Cardiac fibroblast (primary cell): ENCODE data around the gene GPR108.
A peak's percentile ranks its signal among the peaks of the same experiment; 100 is the strongest.
"Not testable (repeated sequence)": the region's sequence is repeated elsewhere in the genome, so short reads cannot be mapped to it uniquely, and the experiment has no call there.

Experiments
- DNase-seq, 2 donors: peaks; one replicate each; pipeline versions ENCODE4 v3.0.0 to v3.0.0-alpha.2; 2010; ENCODE audit warnings: low read depth in 2 of 2
- H3K4me3 ChIP-seq, 2 donors: replicated peaks in 1 of 2; 1 replicate in 1 of 2; 2 replicates in 1 of 2; pipeline ENCODE4 v1.5.1; 2011; ENCODE audit warnings: low read depth in 2 of 2, low read length in 2 of 2, mild to moderate bottlenecking in 2 of 2, moderate library complexity in 1 of 2
- TF ChIP-seq, protein P1 (sequence below): IDR thresholded peaks from one replicate; pipeline ENCODE4 v1.5.1; 2011; ENCODE audit warnings: low read depth, mild to moderate bottlenecking, low read length, inconsistent platforms

GPR108 gene

DNA sequence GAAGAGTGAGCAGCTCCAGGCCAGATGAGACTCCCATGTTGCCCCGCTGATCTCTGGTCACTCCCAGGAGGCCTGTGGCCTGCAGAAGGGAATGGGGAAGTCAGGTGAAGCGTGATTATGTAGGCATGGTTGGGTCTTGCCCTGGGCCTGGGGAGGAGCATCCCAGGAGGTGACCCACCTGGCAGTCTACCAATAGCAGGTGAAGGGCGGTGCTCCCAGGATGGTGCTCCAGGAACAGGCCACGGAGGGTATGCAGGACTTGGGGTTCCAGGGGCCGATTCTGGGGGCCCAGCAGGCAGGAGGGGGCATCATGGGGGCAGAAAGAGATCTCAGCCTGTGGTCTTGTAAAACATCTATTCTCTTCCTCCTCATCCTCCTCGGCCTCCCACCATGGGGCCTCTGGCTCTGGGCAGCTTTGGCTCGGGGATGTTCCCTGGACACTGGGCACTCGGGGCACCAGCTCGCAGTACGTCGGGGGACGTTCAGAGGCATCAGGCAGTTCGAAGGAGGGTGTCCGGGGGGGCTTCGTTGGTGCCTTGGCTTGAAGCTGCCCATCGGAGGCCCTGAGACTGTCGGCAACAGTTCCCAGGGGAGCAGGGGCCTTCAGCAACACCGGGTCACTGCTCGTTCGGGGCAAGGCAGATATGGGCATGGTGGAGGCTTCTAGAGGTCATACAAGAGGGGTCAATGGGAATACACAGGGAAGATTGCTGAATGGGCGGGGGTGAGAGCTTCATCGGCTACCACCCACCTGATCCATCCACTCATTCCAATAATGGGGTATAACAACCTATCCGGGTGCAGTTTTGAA, 17.5 kb upstream of the GPR108 start:
- TF ChIP-seq, protein P1, sequence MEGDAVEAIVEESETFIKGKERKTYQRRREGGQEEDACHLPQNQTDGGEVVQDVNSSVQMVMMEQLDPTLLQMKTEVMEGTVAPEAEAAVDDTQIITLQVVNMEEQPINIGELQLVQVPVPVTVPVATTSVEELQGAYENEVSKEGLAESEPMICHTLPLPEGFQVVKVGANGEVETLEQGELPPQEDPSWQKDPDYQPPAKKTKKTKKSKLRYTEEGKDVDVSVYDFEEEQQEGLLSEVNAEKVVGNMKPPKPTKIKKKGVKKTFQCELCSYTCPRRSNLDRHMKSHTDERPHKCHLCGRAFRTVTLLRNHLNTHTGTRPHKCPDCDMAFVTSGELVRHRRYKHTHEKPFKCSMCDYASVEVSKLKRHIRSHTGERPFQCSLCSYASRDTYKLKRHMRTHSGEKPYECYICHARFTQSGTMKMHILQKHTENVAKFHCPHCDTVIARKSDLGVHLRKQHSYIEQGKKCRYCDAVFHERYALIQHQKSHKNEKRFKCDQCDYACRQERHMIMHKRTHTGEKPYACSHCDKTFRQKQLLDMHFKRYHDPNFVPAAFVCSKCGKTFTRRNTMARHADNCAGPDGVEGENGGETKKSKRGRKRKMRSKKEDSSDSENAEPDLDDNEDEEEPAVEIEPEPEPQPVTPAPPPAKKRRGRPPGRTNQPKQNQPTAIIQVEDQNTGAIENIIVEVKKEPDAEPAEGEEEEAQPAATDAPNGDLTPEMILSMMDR: no peak
- H3K4me3 ChIP-seq: no peak overlapping the region
- no peak for DNase-seq

DNA sequence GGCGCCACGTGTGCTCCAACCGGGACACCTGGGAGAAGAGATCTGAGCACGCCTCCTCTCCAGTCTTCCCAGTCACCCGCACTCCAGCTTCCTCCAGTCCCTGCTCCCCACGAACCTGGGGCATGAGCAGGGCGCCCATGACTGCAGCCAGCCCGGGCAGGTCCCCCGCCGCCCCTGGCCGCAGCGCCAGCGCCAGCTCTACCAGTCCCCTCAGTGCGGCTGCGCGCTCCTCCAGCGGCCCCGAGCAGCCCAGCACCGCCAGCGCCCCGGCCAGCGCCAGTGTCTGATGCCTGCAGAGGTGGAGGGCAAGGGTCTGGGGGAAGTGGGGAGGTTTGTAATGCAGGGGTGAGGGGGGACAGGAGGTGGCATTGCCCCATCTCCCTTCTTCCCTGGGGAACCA, 16.8 kb upstream of the GPR108 start:
- DNase-seq: no peak
- H3K4me3 ChIP-seq: no peak overlapping the region
- TF ChIP-seq, protein P1: no peak

DNA sequence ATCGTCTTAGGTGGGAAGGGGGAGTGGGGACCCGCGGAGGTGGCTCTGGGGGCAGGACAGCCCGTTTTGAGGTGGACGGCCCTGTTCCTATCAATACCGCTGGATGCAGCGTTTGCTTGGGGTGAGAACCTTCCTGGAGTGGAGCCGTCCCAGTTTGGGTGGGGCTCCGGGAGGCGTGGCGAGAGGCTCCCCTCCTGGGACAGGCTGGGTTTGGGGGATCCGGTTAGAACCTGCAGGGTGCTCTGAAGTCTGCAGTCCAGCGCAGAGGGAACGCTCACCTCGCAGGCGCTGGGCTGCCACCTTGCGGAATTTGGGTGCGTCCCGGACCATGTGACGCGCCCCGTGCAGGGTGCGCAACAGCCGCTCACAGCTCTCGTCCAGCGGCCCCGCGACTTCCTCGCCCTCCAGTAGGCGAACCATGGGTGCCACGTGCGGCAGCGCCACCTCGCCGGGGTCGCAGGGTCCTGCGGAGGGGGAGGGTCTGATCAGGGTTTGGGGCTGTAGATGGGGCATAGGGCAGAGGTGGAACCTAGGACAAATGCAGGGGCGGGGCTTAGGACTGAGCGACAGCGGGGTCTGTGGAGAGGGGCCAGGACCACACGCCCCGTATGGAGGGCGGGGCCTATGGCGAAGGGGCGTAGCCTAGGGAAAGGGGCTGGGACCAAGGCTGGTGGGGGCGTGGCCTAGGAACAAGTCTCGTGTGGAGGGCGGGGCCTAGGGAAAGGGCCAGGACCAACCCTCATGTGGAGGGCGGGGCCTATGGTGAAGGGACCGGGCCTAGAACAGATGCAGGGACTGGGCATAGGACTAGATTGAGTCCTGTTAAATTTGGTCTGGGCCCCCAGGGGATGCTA, 16.0 kb upstream of the GPR108 start:
- peak overlapping the region; percentile 32 to 38 for H3K4me3 ChIP-seq
- TF ChIP-seq, protein P1: peak; percentile 28
- peak; percentile 73 to 76 for DNase-seq

DNA sequence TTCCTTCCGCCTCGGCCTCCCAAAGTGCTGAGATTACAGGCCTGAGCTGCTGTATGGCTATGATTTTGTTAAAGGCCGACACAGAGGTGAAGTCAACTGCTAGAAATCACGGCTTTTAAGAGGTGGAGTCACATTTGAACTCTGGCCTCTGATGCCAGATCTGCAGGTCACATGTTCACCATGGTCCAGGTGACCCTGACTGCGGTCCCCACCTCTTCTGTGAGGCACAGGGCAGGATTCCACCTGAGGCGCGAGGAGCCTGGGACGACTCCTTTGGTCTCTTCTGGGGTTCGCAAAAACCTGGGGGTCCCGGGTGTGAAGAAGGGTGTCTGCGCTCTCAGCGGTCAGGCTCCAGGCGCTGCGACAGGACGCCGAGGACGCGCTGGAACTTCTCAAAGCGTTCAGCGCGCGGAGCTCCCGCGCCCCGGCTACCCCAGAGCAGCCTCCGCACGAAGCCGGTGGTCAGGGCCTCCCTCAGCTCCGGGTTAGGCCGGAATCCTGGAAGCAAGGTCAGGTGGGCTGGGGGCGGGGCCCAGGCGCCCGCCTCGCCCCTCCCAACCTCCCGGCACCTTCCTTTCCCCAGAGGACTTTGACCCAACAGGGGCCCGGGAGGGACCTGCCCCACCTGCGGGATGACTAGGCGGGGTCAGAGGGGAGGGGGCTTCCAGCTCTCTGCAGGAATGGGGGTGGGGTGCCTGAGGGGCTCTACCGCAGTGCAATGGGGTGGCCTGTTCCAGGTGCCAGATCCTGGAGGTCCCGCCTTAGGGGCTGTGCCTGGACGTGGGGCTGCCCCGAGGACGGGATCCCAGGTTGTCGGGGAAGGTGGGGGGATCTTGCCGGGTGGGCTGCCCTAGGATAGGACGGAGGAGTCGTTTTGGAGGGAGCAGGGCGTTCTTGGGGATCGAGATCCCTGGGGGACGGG, 15.1 kb upstream of the GPR108 start:
- no peak overlapping the region for H3K4me3 ChIP-seq
- no peak for DNase-seq
- TF ChIP-seq, protein P1: no peak

DNA sequence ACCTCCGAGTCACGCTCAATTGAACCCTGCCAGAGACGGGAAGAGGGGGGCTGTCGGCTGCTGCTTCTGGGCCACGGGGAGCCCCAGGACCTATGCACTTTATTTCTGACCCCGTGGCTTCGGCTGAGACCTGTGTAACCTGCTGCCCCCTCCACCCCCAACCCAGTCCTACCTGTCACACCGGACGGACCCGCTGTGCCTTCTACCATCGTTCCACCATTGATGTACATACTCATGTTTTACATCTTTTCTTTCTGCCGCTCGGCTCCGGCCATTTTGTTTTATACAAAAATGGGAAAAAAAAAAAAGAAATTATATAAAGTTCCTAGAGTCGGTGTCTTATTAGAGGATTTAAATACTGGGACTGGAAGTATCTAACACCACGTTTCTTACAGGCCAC, 13.8 kb upstream of the GPR108 start:
- TF ChIP-seq, protein P1: no peak
- no peak overlapping the region for H3K4me3 ChIP-seq

DNA sequence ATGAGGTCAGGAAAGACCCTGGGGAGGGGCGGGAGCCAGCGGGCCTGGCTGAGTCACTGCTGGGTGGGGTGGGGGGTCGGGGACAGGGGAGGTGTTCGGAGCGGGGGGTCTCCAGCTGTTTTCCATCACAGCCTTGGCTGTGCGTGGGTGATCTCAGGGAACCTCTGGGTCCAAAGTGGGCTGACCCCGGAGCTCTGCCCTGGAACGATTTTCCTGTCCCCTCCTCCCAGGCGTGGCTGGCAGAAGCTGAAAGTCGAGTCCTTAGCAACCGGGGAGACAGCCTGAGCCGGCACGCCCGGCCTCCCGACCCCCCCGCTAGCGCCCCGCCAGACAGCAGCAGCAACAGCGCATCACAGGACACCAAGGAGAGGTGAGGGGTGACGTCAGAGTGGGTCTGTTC, 12.7 kb upstream of the GPR108 start:
- TF ChIP-seq, protein P1: no peak
- DNase-seq: no peak
- no peak overlapping the region for H3K4me3 ChIP-seq

More for the DNA sequence above, 13.8 kb upstream of the GPR108 start:
- no peak for DNase-seq

DNA sequence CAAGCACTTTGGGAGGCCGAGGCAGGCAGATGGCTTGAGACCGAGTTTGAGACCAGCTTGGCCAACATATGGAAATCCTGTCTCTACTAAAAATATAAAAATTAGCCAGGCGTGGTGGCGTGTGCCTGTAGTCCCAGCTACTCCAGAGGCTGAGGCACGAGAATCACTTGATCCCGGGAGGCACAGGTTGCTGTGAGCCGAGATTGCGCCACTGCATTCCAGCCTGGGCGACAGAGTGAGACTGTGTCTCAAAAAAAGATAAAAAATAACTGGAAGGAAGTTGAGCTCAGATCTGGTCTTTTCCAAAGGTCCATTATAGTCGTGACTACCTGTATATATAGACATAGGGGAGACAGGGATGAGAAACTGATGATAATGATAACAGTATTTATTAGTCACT, 11.2 kb upstream of the GPR108 start:
- H3K4me3 ChIP-seq, DNase-seq: not testable (repeated sequence)
